Smooth muscle cell (in vitro differentiated cells): ENCODE measurements around the gene RCL1. TPM values are rescaled to one million over a fixed set of nuclear protein-coding genes. Genes with fewer than 3 reads are reported as not detected.

ENCODE experiments used
- DNase-seq: peaks from one replicate; lab custom pipeline; 2025; ENCODE audit not compliant: unreplicated experiment; lab: John Stamatoyannopoulos, UW
- H2AFZ ChIP-seq: fragments of 200-600 bp; sonication (generic); 2 replicates; pipeline ENCODE4 v1.6.0; 2016; ENCODE audit warnings: antibody characterized with exemption, low read depth, mild to moderate bottlenecking
- H3F3A ChIP-seq: fragments of 200-600 bp; sonication (generic); 2 replicates; pipeline ENCODE4 v1.6.0; 2017; ENCODE audit warnings: antibody characterized with exemption, low read depth
- H3K27ac ChIP-seq: fragments of 200-600 bp; sonication (generic); 2 replicates; pipeline ENCODE4 v1.5.1; 2016; ENCODE audit warnings: low read depth, mild to moderate bottlenecking
- H3K27me3 ChIP-seq: fragments of 200-600 bp; sonication (generic); 2 replicates; pipeline ENCODE4 v1.6.1; 2016; ENCODE audit warnings: low read depth, mild to moderate bottlenecking
- H3K36me3 ChIP-seq: fragments of 200-600 bp; sonication (generic); 2 replicates; pipeline ENCODE4 v1.5.1; 2016; ENCODE audit warnings: low read depth
- H3K4me1 ChIP-seq: fragments of 200-600 bp; sonication (generic); 2 replicates; pipeline ENCODE4 v1.5.1; 2016; ENCODE audit warnings: low read depth
- H3K4me2 ChIP-seq: fragments of 200-600 bp; sonication (generic); 2 replicates; pipeline ENCODE4 v1.6.0; 2016; ENCODE audit warnings: mild to moderate bottlenecking
- H3K4me3 ChIP-seq: fragments of 200-600 bp; sonication (generic); 2 replicates; pipeline ENCODE4 v1.5.1; 2016; ENCODE audit warnings: mild to moderate bottlenecking
- H3K79me2 ChIP-seq: fragments of 200-600 bp; sonication (generic); 2 replicates; pipeline ENCODE4 v1.6.0; 2016; ENCODE audit warnings: low read depth, mild to moderate bottlenecking
- H3K9ac ChIP-seq: fragments of 200-600 bp; sonication (generic); 2 replicates; pipeline ENCODE4 v1.6.0; 2016; ENCODE audit warnings: low read depth
- H3K9me3 ChIP-seq: fragments of 200-600 bp; sonication (generic); replicated peaks from 2 replicates; pipeline ENCODE4 v1.5.1; 2016; ENCODE audit warnings: low read depth
- H4K20me1 ChIP-seq: fragments of 200-600 bp; sonication (generic); 2 replicates; pipeline ENCODE4 v1.6.0; 2016; ENCODE audit warnings: low read depth
- CTCF ChIP-seq: fragments of 200-600 bp; sonication (generic); IDR thresholded peaks from 2 replicates; pipeline ENCODE4 v1.5.1; 2017; ENCODE audit warnings: borderline replicate concordance, mild to moderate bottlenecking, antibody characterized with exemption; ENCODE audit not compliant: insufficient read depth, poor library complexity, severe bottlenecking
- WGBS: methylation state at CpG from one replicate; pipeline ENCODE4 v1.1.7; 2016; ENCODE audit warnings: low lambda C conversion rate; 5-methylcytosine and 5-hydroxymethylcytosine counted together
- polyA plus RNA-seq: library from polyadenylated mRNA; unstranded; fragments of >200 nt; fragmentation: Nextera tagmentation; extraction: Ambion mirVana; gene quantifications from 2 replicates; pipeline ENCODE4 v1.2.1, GENCODE V29; 2016
- total RNA-seq: library from RNA; depleted of rRNA; stranded (reverse); fragments of >200 nt; gene quantifications from 2 replicates; pipeline ENCODE4 v1.2.3, GENCODE V29; 2014

The RCL1 gene
- total and polyA plus RNA-seq, 2 experiments from 2014 or later = 7.9 to 11.1 TPM

DNA sequence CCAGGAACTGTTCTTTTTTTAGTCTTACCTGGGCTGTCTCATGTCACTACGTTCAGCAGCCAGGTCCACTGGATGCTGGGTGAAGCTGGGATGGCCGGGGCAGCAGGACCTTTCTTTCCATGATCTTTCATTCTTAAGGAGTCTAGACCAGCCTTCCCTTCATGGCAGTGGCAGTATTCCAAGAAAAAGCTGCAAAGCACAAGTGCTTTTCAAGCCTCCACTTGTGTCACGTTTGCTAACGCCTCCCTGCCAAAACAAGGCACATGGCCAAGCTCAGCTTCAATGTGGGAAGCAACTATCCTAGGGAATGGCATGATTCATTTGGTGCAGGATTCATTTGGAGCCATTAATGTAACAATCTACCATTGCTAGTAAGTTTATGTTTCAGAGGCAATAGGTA lies 94.8 kb downstream of the RCL1 start:
- Histone ChIP-seq H3K36me3 (no peaks in the 10 kb centered on the region), H3K27me3 (no peaks in the 10 kb centered on the region), H3K9ac (no peak overlapping the region), H3K4me1 (peaks cover 13% of the 10 kb centered on the region), H3K27ac (no peak overlapping the region), H3F3A (no peaks in the 10 kb centered on the region), H3K79me2 (no peaks in the 10 kb centered on the region), H2AFZ (no peak overlapping the region), H4K20me1 (no peaks in the 10 kb centered on the region), H3K9me3 (no peaks in the 10 kb centered on the region), H3K4me2 (no peak overlapping the region), H3K4me3 (no peak overlapping the region)
- 56% methylated on average over 4 of the region's 4 CpGs for WGBS
- no peak for TF ChIP-seq CTCF
- no peak for DNase-seq

DNA sequence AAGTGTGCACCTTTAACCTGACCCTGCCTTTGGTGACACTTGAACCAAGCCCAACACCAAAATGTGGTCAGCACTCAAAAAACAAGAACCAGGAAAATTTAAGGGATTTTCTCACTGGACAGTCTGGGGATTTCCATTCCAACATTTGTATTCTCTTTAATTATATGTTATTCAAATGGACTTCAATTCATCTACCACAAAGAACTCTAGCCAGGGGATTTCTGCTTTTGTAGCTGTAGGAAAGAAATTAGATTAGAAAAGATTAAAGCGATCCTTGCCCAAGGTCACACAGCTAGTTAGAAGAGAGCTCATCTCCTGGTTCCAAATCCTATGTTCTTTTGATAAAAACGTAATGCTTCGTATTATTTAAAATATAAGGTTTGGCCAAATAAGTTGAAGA lies 97.5 kb downstream of the RCL1 start:
- 97% methylated on average over 3 of the region's 3 CpGs for WGBS
- no peak overlapping the region for H2AFZ ChIP-seq

GRCh38 chr9:4890929-4891328 lies 98.2 kb downstream of the RCL1 start:
- Histone ChIP-seq H3K27me3 (no peaks in the 10 kb centered on the region), H3F3A (no peaks in the 10 kb centered on the region), H3K4me2 (no peak overlapping the region), H3K9me3 (no peaks in the 10 kb centered on the region), H3K4me3 (no peak overlapping the region), H3K79me2 (no peaks in the 10 kb centered on the region), H3K36me3 (no peaks in the 10 kb centered on the region), H3K27ac (no peak overlapping the region), H3K4me1 (peaks cover 13% of the 10 kb centered on the region), H4K20me1 (no peaks in the 10 kb centered on the region), H2AFZ (no peak overlapping the region), H3K9ac (no peak overlapping the region)
- no peak for DNase-seq
- WGBS = 50% methylated on average over 2 of the region's 2 CpGs
- TF ChIP-seq CTCF = no peak

More for the DNA sequence above, 97.5 kb downstream of the RCL1 start:
- TF ChIP-seq CTCF = no peak
- H3K4me1 ChIP-seq = peaks cover 13% of the 10 kb centered on the region
- no peaks in the 10 kb centered on the region for H3K27me3 ChIP-seq
- H3F3A ChIP-seq = no peaks in the 10 kb centered on the region
- no peaks in the 10 kb centered on the region for H3K36me3 ChIP-seq
- no peaks in the 10 kb centered on the region for H3K9me3 ChIP-seq
- no peak overlapping the region for H3K27ac ChIP-seq
- no peak for DNase-seq
- H3K4me3 ChIP-seq = no peak overlapping the region
- H3K9ac ChIP-seq = no peak overlapping the region
- H4K20me1 ChIP-seq = no peaks in the 10 kb centered on the region
- H3K79me2 ChIP-seq = no peaks in the 10 kb centered on the region
- H3K4me2 ChIP-seq = no peak overlapping the region

- Histone ChIP-seq H3K27ac (no peak overlapping the region), H3K4me2 (no peak overlapping the region), H3K4me1 (peaks cover 10% of the 10 kb centered on the region), H3K4me3 (no peak overlapping the region), H3K9me3 (no peaks in the 10 kb centered on the region), H2AFZ (no peak overlapping the region), H3F3A (no peaks in the 10 kb centered on the region), H3K9ac (no peak overlapping the region), H3K36me3 (no peaks in the 10 kb centered on the region), H4K20me1 (no peaks in the 10 kb centered on the region), H3K27me3 (no peaks in the 10 kb centered on the region), H3K79me2 (no peaks in the 10 kb centered on the region)
- DNase-seq = no peak
- 98% methylated on average over 3 of the region's 3 CpGs for WGBS
- no peak for TF ChIP-seq CTCF
These were observed 98.9 kb downstream of the RCL1 start for GRCh38 chr9:4891674-4892073.
